Hepatocyte (in vitro differentiated cells): ENCODE results near the gene CARS1. TPM values are rescaled to one million over a fixed set of nuclear protein-coding genes. Genes with fewer than 3 reads are reported as not detected.

Source experiments
- DNase-seq: peaks from one replicate; pipeline ENCODE4 v3.0.0-alpha.2; 2016; ENCODE audit warnings: low spot score
- H2AFZ ChIP-seq: fragments of 200-600 bp; sonication (generic); 2 replicates; pipeline ENCODE4 v1.6.0; 2016; ENCODE audit warnings: antibody characterized with exemption, mild to moderate bottlenecking
- H3K27ac ChIP-seq: fragments of 200-600 bp; sonication (generic); 2 replicates; pipeline ENCODE4 v1.5.1; 2016; ENCODE audit warnings: mild to moderate bottlenecking
- H3K27me3 ChIP-seq: fragments of 200-600 bp; sonication (generic); 2 replicates; pipeline ENCODE4 v1.6.1; 2016
- H3K36me3 ChIP-seq: fragments of 200-600 bp; sonication (generic); replicated peaks from 2 replicates; pipeline ENCODE4 v1.5.1; 2016; ENCODE audit warnings: low read depth; ENCODE audit not compliant: insufficient read depth
- H3K4me1 ChIP-seq: fragments of 200-600 bp; sonication (generic); 2 replicates; pipeline ENCODE4 v1.5.1; 2016; ENCODE audit warnings: mild to moderate bottlenecking, moderate library complexity; ENCODE audit not compliant: insufficient read depth
- H3K4me2 ChIP-seq: fragments of 200-600 bp; sonication (generic); 2 replicates; pipeline ENCODE4 v1.6.0; 2016
- H3K4me3 ChIP-seq: fragments of 200-600 bp; sonication (generic); 2 replicates; pipeline ENCODE4 v1.5.1; 2016; ENCODE audit warnings: mild to moderate bottlenecking
- H3K79me2 ChIP-seq: fragments of 200-600 bp; sonication (generic); 2 replicates; pipeline ENCODE4 v1.6.0; 2017; ENCODE audit warnings: mild to moderate bottlenecking
- H3K9me2 ChIP-seq: fragments of 200-600 bp; sonication (generic); replicated peaks from 2 replicates; pipeline ENCODE4 v1.6.0; 2017; ENCODE audit warnings: mild to moderate bottlenecking; ENCODE audit not compliant: insufficient read depth
- H3K9me3 ChIP-seq: fragments of 200-600 bp; sonication (generic); 2 replicates; pipeline ENCODE4 v1.5.1; 2016; ENCODE audit warnings: low read depth, mild to moderate bottlenecking
- H4K20me1 ChIP-seq: fragments of 200-600 bp; sonication (generic); 2 replicates; pipeline ENCODE4 v1.6.0; 2016; ENCODE audit warnings: mild to moderate bottlenecking; ENCODE audit not compliant: insufficient read depth, poor library complexity, severe bottlenecking
- CTCF ChIP-seq: fragments of 200-600 bp; sonication (generic); IDR thresholded peaks from 2 replicates; pipeline ENCODE4 v1.5.1; 2016; ENCODE audit warnings: antibody characterized with exemption, mild to moderate bottlenecking; ENCODE audit not compliant: poor library complexity
- EZH2 ChIP-seq: fragments of 200-600 bp; sonication (generic); IDR thresholded peaks from 2 replicates; pipeline ENCODE4 v1.6.1; 2016; ENCODE audit warnings: antibody characterized with exemption, mild to moderate bottlenecking, borderline replicate concordance
- EZH2phosphoT487 ChIP-seq: fragments of 200-600 bp; sonication (generic); IDR thresholded peaks from one replicate; pipeline ENCODE4 v1.6.1; 2018; ENCODE audit warnings: antibody characterized with exemption, mild to moderate bottlenecking, low read depth, moderate library complexity; ENCODE audit not compliant: unreplicated experiment, severe bottlenecking
- WGBS: methylation state at CpG from one replicate; pipeline ENCODE4 v1.1.6; 2016; ENCODE audit warnings: low lambda C conversion rate; ENCODE audit errors: missing lambda C conversion rate; 5-methylcytosine and 5-hydroxymethylcytosine counted together
- polyA plus RNA-seq: library from polyadenylated mRNA; unstranded; fragments of >200 nt; fragmentation: Nextera tagmentation; extraction: Ambion mirVana; gene quantifications from 2 replicates; pipeline ENCODE4 v1.2.1, GENCODE V29; 2016
- total RNA-seq: library from RNA; depleted of rRNA; stranded (reverse); fragments of >200 nt; gene quantifications from 2 replicates; pipeline ENCODE4 v1.2.3, GENCODE V29; 2014

The CARS1 gene
- total and polyA plus RNA-seq, 2 experiments from 2014 or later, result 35.5 to 42.0 TPM

- H4K20me1 ChIP-seq, result peaks cover 38% of the 10 kb centered on the region
- H3K27me3 ChIP-seq, result no peaks in the 10 kb centered on the region
- H3K4me2 ChIP-seq, result peak overlapping the region; percentile 97
- TF ChIP-seq CTCF, result no peak
- no peak for TF ChIP-seq EZH2
- no peak for TF ChIP-seq EZH2phosphoT487
- no peak for DNase-seq
- no peaks in the 10 kb centered on the region for H3K9me3 ChIP-seq
- no peak overlapping the region for H3K4me3 ChIP-seq
- no peak overlapping the region for H2AFZ ChIP-seq
- WGBS, result 78% methylated on average over 8 of the region's 8 CpGs
- H3K9me2 ChIP-seq, result no peaks in the 10 kb centered on the region
- H3K36me3 ChIP-seq, result no peaks in the 10 kb centered on the region
- H3K4me1 ChIP-seq, result peaks cover 20% of the 10 kb centered on the region
- H3K27ac ChIP-seq, result no peak overlapping the region
- H3K79me2 ChIP-seq, result peaks cover 62% of the 10 kb centered on the region
Observed at GRCh38 chr11:3055891-3056290, 1.3 kb downstream of the CARS1 start.

- Histone ChIP-seq H2AFZ (no peak overlapping the region), H3K27ac (no peak overlapping the region), H4K20me1 (peaks cover 71% of the 10 kb centered on the region), H3K79me2 (peaks cover 95% of the 10 kb centered on the region), H3K36me3 (no peaks in the 10 kb centered on the region), H3K9me3 (no peaks in the 10 kb centered on the region), H3K4me3 (no peak overlapping the region), H3K4me1 (peaks cover 16% of the 10 kb centered on the region), H3K4me2 (no peak overlapping the region), H3K27me3 (no peaks in the 10 kb centered on the region), H3K9me2 (no peaks in the 10 kb centered on the region)
- no peak for TF ChIP-seq CTCF
- no peak for TF ChIP-seq EZH2phosphoT487
- no peak for TF ChIP-seq EZH2
- WGBS, result 78% methylated on average over 11 of the region's 11 CpGs
- no peak for DNase-seq
Observed at GRCh38 chr11:3052567-3052966, 4.7 kb downstream of the CARS1 start.

GRCh38 chr11:3052109-3052479, 5.1 kb downstream of the CARS1 start:
- H3K4me1 ChIP-seq, result peaks cover 15% of the 10 kb centered on the region
- WGBS, result 55% methylated on average over 14 of the region's 14 CpGs

More at GRCh38 chr11:3052109-3052479, 5.1 kb downstream of the CARS1 start:
- Histone ChIP-seq H3K79me2 (peaks cover 100% of the 10 kb centered on the region), H3K9me2 (no peaks in the 10 kb centered on the region), H3K9me3 (no peaks in the 10 kb centered on the region), H4K20me1 (peaks cover 76% of the 10 kb centered on the region), H2AFZ (no peak overlapping the region), H3K27ac (no peak overlapping the region), H3K4me3 (no peak overlapping the region), H3K36me3 (no peaks in the 10 kb centered on the region), H3K27me3 (no peaks in the 10 kb centered on the region), H3K4me2 (no peak overlapping the region)
- TF ChIP-seq EZH2 (no peak), EZH2phosphoT487 (no peak), CTCF (no peak)
- DNase-seq, result no peak
